HL-60/S4 (cell line): ENCODE results near the gene ARNT2.

Experiments
- in situ Hi-C: fragments of 300-500 bp; cut with MboI; formaldehyde crosslinking; loops from 2 replicates; pipeline ENCODE4 v1.14.3; 2022; ENCODE audit warnings: low sequenced_read_pairs

Gene ARNT2

GRCh38 chr15:80405970-80406369 lies 1.8 kb downstream of the ARNT2 start:
- in situ Hi-C loops: no loop called here

GRCh38 chr15:80411788-80412288 lies 7.7 kb downstream of the ARNT2 start:
- in situ Hi-C loops: no loop called here

- in situ Hi-C loops: no loop called here
Observed at GRCh38 chr15:80414546-80415357, 10.6 kb downstream of the ARNT2 start.

- in situ Hi-C loops: no loop called here
Observed at GRCh38 chr15:80415358-80415670, 11.1 kb downstream of the ARNT2 start.

DNA sequence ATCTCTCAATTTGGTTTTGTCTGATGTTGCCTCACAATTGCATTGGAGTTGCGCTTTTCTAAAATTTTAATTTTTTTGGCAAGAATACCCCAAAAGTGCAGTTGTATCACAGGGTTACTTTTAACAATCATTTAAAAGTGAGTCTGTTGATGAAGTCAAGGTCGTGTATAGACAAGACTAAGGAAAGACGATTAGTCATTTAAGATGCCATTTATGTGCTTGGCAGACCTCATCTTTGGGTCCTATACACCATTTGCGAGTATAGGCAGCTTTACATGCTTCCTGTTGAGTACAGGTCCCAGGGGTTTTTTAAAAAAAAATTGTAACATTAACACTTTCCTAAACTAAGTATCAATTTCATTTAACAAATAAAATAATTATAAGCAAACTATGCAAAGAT lies 12.5 kb downstream of the ARNT2 start:
- in situ Hi-C loops: no loop called here

GRCh38 chr15:80418892-80419537 lies 14.8 kb downstream of the ARNT2 start:
- in situ Hi-C loops: no loop called here

DNA sequence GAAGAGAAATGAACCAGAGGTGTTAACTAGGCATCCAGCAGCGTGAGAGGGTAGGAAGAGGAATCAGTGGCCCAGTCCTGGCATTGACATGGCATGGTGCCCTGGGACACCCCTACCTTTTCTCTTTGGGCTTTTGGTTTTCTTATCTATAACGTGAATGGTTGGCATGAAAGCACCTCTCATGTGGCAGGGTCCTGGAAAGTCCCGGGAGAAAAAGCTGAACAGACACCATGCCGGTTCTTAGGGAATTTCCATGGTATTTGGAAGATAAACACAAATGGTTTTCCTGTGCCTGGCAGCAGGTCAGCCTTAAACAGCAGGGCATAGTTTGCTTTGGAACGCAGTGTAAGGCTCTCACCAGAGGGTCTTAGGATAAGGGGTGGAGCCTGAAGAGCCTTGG lies 15.4 kb downstream of the ARNT2 start:
- in situ Hi-C loops: no loop called here

GRCh38 chr15:80420658-80421057 lies 16.5 kb downstream of the ARNT2 start:
- in situ Hi-C loops: no loop called here

DNA sequence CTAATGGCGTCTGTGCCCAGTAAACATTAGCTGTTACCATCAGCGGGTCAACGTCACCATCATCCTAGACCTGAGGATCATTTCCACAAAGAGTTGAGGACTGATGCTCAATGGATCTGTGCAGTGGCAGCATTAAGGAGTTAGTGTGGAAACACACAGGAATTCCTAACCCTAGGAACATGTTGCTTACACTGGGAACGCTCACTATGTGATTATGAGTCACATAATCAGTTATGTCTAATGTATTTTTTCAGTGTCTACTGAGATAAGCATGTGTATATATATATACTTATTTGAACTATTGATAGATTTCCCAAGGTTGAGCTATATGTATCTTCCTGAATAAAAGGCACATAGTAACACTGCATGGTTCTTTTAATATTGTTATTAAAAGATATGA lies 19.0 kb downstream of the ARNT2 start:
- in situ Hi-C loops: no loop called here

GRCh38 chr15:80424381-80424780 lies 20.2 kb downstream of the ARNT2 start:
- in situ Hi-C loops: no loop called here

DNA sequence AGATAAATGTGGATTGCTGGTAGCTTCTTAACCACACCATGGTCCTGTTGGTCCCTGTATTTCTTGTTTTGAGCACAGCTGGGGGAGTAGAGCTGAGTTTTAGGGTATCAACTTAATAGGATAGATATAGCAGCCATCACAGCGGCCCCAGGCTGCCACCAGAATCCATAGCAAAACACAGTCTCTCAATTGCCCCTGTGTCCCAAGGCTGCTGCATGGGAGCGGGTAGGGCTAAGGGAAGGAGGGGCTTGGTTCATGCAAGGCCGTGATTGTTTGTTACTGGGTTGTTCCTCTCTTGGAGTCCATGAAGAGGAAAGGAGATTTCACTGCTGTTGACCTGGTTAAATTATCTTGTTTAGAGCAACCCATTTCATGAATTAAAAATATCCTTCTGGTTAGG lies 22.1 kb downstream of the ARNT2 start:
- in situ Hi-C loops: no loop called here

- in situ Hi-C loops: no loop called here
Observed at GRCh38 chr15:80429964-80430363, 25.8 kb downstream of the ARNT2 start.

DNA sequence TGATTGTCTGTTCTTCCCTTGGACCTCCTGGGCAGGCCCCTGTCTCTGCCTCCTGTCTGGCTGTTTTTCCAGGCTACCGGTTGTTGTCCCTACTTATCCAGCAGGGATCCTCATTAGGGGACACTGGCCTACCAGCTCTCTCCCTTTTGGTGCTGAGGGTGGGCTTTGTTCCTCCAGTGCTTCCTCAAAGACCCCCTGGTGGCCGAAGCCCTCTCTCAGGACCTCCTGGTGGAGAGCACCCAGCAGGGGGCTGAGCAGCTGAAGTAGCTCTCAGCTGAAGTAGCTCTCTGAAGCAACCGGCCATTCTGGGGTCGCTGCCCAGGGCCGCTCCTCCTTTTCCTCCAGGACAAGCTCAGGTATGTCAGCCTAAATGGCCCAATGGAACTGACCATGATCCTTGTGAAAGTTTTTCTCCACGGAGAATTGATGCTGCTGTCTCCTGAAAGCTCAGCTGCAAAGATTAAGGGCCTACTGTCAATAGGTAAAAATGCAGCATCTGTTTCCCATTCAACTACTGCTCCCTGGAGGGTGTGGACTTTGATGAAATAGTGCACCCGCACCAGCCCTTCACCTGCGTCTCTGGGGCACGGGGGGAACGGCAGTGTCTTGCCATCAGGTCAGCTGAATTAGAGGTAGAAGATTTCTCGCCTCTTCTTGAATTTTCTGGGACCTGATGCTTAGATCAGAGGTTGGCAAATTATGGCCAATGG lies 27.6 kb downstream of the ARNT2 start:
- in situ Hi-C loops: no loop called here

DNA sequence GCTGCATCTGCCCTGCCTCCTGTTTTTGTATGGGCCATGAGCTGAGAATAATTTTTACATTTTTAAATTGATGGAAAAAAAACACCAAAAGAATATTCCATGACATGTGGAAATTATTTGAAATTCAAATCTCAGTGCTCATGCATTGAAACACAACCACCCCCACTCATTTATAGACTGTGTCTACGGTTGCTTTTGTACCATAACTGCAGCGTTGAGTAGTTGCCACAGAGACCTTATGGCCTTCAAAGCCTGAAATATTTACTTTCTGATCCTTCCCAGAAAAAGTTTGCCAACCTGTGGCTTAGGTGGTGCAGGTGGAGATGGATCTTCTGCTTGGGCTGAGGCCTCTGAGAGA lies 28.1 kb downstream of the ARNT2 start:
- in situ Hi-C loops: no loop called here

DNA sequence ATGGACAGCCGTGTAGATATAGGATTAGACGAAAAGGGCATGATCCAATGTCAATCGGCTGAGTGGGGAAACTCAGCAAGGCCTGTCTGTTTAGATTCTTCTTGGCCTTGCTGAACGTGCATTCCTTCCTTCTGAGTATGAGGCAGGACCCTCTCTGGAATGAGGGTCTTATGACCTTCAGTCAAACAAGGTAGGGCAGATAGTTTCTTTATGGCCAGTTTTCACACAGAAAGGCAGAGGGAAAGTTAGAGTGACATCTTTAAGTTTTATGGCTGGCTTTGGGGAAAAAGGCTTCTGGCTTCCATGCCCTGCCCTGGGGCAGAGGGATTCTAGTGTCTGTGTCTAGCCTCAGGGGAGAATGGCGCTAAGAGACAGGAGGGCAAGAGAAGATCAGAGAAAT lies 29.7 kb downstream of the ARNT2 start:
- in situ Hi-C loops: no loop called here

DNA sequence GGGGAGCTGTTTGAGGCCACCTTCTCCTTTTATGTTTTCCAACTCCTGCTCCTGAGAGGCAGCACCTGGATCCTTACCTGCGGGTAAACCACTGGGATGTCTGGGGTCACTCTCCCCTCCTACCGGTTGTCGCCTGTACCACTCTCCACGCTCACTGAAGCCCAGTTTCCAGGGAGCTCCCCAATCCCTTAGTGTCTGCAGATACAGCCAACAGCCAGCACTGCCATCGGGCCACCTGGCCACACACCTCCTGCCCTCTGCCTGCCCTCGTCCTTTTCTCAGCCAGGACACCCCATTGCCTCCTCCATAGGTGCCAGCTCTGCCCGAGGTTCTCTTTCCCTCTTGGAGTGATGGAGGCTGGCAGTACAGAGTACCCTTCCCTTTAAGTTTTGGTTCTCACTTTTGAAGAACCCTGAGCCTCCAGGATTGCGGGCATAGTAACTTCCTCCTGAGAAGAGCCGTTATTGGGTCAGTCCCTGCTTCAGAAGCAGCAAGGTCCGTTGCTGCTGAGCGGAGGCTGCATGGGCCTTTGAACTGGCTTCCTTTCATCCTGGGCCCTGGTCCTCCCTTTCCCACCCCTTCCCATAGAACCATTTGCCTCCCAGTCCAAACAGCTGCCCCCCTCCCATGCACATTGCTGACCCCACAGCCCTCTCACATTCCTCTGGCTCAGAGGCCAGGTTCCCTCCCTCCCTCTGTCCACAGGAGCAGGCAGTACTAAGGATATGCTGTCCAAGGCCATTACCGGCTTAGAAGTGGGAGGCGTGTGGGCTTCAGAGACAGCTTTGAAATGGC lies 30.9 kb downstream of the ARNT2 start:
- in situ Hi-C loops: no loop called here

DNA sequence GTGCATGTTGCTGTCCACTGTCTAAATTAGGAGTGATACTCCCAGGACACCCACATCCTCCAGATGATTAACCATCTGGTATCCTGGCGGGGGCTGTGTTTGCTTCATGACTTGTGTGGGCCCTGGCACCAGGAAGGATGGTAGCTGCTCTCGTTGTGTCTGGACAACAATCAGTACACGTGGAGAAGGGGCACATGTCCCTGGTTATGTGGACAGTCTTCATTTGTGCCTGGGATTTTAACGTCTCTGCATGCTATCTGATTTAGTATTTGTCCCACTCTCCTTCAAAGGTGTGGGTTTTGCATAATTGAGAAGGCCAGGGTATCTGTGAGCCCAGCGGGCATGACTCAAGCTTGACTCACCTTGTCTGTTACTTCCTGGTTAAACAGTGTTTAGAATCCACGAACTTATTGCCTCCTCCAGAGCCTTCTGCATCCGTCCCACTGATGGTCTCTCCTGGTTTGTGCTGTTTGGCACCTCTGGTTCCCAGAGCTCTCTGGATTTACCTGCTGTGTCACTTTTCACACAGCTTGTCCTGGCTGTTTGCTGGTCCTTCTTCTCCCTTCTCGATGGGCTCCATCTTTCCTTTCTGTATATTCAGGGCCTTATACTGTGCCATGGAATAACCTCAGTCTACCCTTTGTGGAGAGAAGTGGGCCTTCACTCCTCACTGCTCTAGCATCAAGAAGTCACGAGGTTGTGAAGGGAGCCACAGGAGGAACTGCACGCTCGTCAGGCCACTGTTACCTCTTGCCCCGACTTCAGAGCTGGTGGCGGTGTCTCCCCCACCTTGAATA lies 32.5 kb downstream of the ARNT2 start:
- in situ Hi-C loops: no loop called here

GRCh38 chr15:80437334-80437891 lies 33.2 kb downstream of the ARNT2 start:
- in situ Hi-C loops: no loop called here

GRCh38 chr15:80439140-80439539 lies 35.0 kb downstream of the ARNT2 start:
- in situ Hi-C loops: no loop called here

DNA sequence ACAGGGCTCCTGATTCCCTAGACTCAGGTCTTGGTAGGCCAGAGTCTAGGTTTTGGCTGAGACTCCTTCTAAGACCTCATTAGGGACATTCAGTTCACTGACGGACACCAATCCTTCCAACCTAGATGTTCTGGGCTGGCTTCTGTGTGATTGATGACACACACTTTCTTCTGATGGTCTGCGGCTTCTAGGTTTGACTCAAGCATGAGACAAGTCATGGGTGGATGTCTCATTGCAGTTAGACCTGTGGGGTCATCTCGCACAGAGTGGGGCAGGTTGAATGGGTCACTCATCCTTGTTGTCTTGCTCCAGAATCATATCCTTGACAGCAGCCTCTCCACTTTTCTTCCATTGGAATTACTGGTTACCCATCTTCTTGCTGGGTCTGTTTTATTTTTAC lies 35.8 kb downstream of the ARNT2 start:
- in situ Hi-C loops: no loop called here
